Fibroblast of skin of left biceps (primary cell): ENCODE data around the gene GEMIN4.
"Not testable (repeated sequence)": the region's sequence is repeated elsewhere in the genome, so short reads cannot be mapped to it uniquely, and the experiment has no call there.

Source experiments
- DNase-seq, 2 experiments: peaks; one replicate each; pipeline ENCODE4 v3.0.0-alpha.2; 2013; ENCODE audit warnings: low read depth in 2 of 2

GEMIN4 gene

GRCh38 chr17:778096-778495, 26.0 kb upstream of the GEMIN4 start:
- no peak for DNase-seq

GRCh38 chr17:774313-774584, 22.2 kb upstream of the GEMIN4 start:
- no peak for DNase-seq

GRCh38 chr17:773467-774312, 21.6 kb upstream of the GEMIN4 start:
- DNase-seq = no peak

GRCh38 chr17:773016-773415, 21.0 kb upstream of the GEMIN4 start:
- no peak for DNase-seq

GRCh38 chr17:767076-767475, 15.0 kb upstream of the GEMIN4 start:
- no peak for DNase-seq

- no peak for DNase-seq
Measured at GRCh38 chr17:760371-760770, 8.3 kb upstream of the GEMIN4 start.

GRCh38 chr17:759964-760363, 7.9 kb upstream of the GEMIN4 start:
- no peak for DNase-seq

GRCh38 chr17:756010-756567, 4.0 kb upstream of the GEMIN4 start:
- not testable (repeated sequence) for DNase-seq

GRCh38 chr17:755319-755961, 3.4 kb upstream of the GEMIN4 start:
- not testable (repeated sequence) for DNase-seq

- no peak for DNase-seq
Measured at GRCh38 chr17:753418-753817, 1.4 kb upstream of the GEMIN4 start.

GRCh38 chr17:752620-753219, 656 bp upstream of the GEMIN4 start:
- DNase-seq = peak in 1 of 2 experiments; percentile 28

GRCh38 chr17:751269-752001, 629 bp downstream of the GEMIN4 start:
- no peak for DNase-seq

GRCh38 chr17:750431-751037, 1.5 kb downstream of the GEMIN4 start:
- DNase-seq = no peak

GRCh38 chr17:749359-749758, 2.7 kb downstream of the GEMIN4 start:
- DNase-seq = not testable (repeated sequence)

- DNase-seq = not testable (repeated sequence)
Measured at GRCh38 chr17:748604-749003, 3.5 kb downstream of the GEMIN4 start.

GRCh38 chr17:746783-747629, 5.1 kb downstream of the GEMIN4 start:
- no peak for DNase-seq

- no peak for DNase-seq
Measured at GRCh38 chr17:746181-746580, 5.9 kb downstream of the GEMIN4 start.

GRCh38 chr17:745406-745805, 6.7 kb downstream of the GEMIN4 start:
- no peak for DNase-seq

GRCh38 chr17:744937-745336, 7.1 kb downstream of the GEMIN4 start:
- DNase-seq = no peak

- DNase-seq = no peak
Measured at GRCh38 chr17:743139-743538, 8.9 kb downstream of the GEMIN4 start.
